GM12872 (cell line): ENCODE results near the gene FIBCD1.

Experiments used
- TF ChIP-seq, protein P1 (sequence below): IDR thresholded peaks from 3 replicates; pipeline ENCODE4 v1.5.1; 2011; ENCODE audit warnings: low read depth, mild to moderate bottlenecking, low read length, moderate library complexity; ENCODE audit not compliant: insufficient read depth

Gene FIBCD1

DNA sequence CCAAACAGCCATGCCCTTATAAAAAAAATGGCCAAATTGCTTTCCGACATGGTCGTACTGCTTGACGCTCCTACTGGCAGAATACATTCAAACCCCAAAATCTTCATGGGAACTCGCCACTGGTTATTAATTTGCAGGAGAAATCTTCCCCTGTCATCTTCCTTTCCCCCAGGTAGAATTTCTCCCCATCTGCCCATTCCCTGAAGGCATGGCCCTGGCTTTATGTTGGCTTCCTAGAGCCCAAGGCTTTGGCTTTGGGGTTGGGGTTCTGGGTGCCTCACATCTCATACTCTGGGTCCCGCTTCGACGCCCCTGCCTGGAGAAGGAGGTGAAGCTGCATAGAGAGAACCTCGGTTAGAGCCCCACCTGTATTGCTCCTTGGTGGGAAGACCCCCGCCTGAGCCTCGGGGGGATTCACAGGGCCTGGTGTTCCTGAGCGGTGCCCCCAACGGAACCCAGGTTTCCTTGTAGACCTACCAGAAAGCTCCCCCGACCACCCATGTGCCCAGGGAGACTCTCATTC is 8.6 kb upstream of the FIBCD1 start:
- TF ChIP-seq, protein P1, sequence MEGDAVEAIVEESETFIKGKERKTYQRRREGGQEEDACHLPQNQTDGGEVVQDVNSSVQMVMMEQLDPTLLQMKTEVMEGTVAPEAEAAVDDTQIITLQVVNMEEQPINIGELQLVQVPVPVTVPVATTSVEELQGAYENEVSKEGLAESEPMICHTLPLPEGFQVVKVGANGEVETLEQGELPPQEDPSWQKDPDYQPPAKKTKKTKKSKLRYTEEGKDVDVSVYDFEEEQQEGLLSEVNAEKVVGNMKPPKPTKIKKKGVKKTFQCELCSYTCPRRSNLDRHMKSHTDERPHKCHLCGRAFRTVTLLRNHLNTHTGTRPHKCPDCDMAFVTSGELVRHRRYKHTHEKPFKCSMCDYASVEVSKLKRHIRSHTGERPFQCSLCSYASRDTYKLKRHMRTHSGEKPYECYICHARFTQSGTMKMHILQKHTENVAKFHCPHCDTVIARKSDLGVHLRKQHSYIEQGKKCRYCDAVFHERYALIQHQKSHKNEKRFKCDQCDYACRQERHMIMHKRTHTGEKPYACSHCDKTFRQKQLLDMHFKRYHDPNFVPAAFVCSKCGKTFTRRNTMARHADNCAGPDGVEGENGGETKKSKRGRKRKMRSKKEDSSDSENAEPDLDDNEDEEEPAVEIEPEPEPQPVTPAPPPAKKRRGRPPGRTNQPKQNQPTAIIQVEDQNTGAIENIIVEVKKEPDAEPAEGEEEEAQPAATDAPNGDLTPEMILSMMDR = no peak

DNA sequence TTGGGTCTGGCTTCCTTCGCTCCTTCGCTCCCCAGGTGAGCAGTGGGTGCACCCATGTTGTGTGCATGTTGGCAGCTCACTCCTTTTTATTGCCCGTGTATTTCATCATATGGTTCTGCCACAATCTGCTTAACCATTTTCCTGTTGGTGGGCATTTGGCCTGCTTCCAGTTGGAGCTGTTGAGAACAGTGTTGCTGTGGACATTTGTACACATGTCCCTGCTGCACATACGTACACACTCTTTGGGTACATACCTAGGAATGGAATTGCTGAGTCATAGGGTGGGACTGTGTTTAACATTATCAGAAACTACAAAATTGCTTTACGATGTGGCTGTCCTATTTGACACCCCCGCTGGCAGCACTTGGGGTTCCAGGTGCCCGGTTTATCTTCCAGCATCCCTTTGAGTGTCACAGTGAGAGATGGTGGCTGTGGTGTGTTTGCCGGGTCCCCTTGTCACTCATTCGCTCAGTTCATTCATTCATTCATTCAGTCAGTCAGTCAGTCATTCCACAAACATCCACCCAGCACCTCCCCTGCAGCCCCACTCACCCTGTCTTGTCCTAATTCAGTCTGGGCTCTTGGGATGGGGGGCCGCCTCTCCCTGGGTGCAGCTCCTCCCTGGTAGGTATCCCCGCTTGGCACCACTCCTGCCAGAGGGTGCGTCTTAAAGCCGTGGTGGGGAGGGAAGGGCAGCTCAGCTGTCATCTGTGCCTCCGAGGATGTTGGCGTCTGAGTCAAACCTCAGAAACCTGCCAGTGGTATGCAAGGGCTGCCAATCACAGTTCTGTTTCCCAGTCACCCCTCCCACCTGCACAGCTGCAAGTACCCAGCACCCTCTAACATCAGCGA is 7.9 kb upstream of the FIBCD1 start:
- TF ChIP-seq, protein P1 = no peak

DNA sequence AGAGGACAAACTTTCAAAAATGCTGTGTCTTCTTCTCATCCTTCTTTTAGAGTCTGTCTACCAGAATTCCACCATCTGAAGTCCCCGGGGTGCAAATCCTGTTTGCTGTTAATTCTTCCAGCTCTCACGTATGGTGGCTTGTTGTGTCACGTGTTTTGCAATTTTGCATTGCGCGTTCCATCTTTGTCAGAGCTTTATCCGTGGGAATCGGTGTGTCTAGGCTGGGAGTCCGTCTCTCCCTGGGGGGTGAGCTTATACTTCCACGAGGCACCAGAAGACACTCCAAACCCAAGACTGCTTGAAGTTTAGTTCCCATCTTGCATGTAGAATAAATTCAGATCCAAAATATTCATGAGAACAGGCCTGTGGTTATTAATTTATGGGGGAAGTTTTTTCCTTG is 6.1 kb upstream of the FIBCD1 start:
- TF ChIP-seq, protein P1 = no peak

DNA sequence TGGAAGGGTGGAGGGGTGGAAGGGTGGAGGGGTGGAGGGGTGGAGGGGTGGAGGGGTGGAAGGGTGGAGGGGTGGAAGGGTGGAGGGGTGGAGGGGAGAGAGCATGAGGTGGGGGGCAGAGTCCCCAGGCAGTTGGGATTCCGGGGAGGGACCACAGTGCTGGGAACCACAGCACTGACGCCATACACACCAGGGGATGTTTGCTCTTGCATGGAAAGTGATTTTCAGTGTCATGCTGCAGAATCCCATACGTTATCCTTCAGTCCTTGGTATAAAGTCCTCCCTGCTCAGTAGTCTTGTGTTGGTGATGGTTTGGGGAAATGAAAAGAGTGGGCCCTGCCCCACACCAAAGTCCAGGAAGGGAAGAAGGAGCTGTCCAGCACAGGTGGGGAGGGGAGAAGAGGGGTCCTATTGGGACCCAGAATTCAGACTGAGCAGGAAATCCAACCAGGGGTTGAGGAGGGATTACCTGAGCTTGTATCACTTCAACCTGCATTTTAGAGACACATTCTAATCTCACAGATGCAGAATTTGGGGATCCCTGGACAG is 5.5 kb upstream of the FIBCD1 start:
- TF ChIP-seq, protein P1 = no peak

DNA sequence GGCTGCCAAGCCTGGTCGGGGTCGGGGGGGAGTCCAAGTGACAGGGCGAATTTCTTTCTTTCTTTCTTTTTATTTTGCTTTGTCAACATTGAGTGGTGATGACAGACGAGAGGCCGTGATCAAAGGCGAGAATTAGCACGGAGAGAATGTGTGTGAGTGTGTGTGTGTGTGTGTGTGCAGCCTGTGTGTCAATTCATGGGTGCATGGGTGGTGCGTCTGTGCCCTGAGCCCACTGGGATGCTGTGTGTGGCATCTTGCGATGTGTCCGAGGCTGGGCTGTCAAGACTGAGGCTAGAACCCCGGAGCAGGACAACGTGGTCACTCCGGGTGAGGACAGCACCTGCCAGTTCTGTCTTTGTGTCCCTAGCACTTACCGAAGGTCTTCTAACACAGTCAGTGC is 4.7 kb upstream of the FIBCD1 start:
- TF ChIP-seq, protein P1 = no peak

DNA sequence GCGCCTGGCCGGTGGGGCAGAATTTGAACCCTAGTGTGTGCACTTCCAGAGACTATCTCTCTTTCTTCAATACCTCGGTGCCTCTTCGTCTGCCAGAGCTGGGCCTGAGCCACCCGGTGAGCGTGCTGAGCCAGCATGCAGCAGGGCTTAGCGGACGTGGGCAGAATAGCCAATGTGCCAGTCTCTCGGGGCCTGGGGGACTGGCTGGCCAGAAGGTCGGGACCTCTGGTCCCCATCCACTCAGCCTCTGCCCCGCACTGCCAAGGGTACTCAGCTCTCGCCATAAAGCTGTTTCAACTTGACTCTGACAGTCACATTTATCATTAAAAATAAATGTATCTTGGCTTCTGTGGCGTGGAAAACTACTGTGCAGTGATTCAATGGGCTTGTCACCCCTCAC is 4.2 kb upstream of the FIBCD1 start:
- TF ChIP-seq, protein P1 = no peak

DNA sequence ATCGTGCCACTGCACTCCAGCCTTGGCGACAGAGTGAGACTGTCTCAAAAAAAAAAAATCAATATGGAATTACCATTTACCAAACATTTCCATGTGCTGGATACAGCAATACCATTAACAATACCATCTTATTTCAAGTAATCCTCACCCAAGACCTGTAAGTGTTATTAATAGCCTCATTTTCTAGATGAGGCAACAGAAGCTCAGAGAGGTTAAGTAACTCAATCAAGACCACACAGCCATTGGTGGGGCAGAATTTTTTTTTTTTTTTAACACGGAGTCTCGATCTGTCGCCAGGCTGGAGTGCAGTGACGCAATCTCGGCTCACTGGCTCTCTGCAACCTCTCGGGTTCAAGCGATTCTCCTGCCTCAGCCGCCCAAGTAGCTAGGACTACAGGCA is 3.6 kb upstream of the FIBCD1 start:
- TF ChIP-seq, protein P1 = no peak
